BLaER1 (cell line): ENCODE measurements around the gene SH2D1B.

ENCODE experiments used
- H3K27ac ChIP-seq: shearing (Covaris generic); formaldehyde crosslinking; 2 replicates; pipeline ENCODE4 v1.8.1; 2022
- H3K27me3 ChIP-seq: shearing (Covaris generic); formaldehyde crosslinking; 2 replicates; pipeline ENCODE4 v1.8.1; 2022
- H3K36me3 ChIP-seq: shearing (Covaris generic); formaldehyde crosslinking; 2 replicates; pipeline ENCODE4 v1.8.1; 2022
- H3K4me1 ChIP-seq: shearing (Covaris generic); formaldehyde crosslinking; 2 replicates; pipeline ENCODE4 v1.8.1; 2022
- H3K4me2 ChIP-seq: shearing (Covaris generic); formaldehyde crosslinking; 2 replicates; pipeline ENCODE4 v1.8.1; 2022
- H3K4me3 ChIP-seq: shearing (Covaris generic); formaldehyde crosslinking; 2 replicates; pipeline ENCODE4 v1.8.1; 2022
- H3K9ac ChIP-seq: shearing (Covaris generic); formaldehyde crosslinking; 2 replicates; pipeline ENCODE4 v1.8.1; 2022
- H3K9me3 ChIP-seq: shearing (Covaris generic); formaldehyde crosslinking; 2 replicates; pipeline ENCODE4 v1.8.1; 2022
- H4K20me1 ChIP-seq: shearing (Covaris generic); formaldehyde crosslinking; 2 replicates; pipeline ENCODE4 v1.8.1; 2022
- Cebpa-rat ChIP-seq: shearing (Covaris generic); IDR thresholded peaks from 2 replicates; pipeline ENCODE4 v1.8.1; 2022

The SH2D1B gene

GRCh38 chr1:162384601-162385279, 27.2 kb downstream of the SH2D1B start:
- no peaks in the 10 kb centered on the region; the same call in 1 of the 2 replicates for H4K20me1 ChIP-seq
- no peak overlapping the region for H3K27ac ChIP-seq
- H3K36me3 ChIP-seq = no peaks in the 10 kb centered on the region
- no peak overlapping the region for H3K9ac ChIP-seq
- TF ChIP-seq Cebpa-rat = no peak
- H3K4me3 ChIP-seq = no peak overlapping the region
- H3K9me3 ChIP-seq = no peaks in the 10 kb centered on the region
- H3K4me2 ChIP-seq = no peak overlapping the region
- H3K27me3 ChIP-seq = no peaks in the 10 kb centered on the region
- peaks cover 27% of the 10 kb centered on the region for H3K4me1 ChIP-seq

- no peak overlapping the region for H3K9ac ChIP-seq
- H3K27ac ChIP-seq = no peak overlapping the region
- H3K4me1 ChIP-seq = peaks cover 20% of the 10 kb centered on the region
Observed at GRCh38 chr1:162384116-162384515, 27.8 kb downstream of the SH2D1B start.

GRCh38 chr1:162383516-162383915, 28.4 kb downstream of the SH2D1B start:
- no peaks in the 10 kb centered on the region for H4K20me1 ChIP-seq
- H3K4me3 ChIP-seq = no peak overlapping the region
- no peak for TF ChIP-seq Cebpa-rat
- no peaks in the 10 kb centered on the region for H3K9me3 ChIP-seq
- no peak overlapping the region for H3K27ac ChIP-seq
- no peaks in the 10 kb centered on the region for H3K36me3 ChIP-seq
- H3K4me2 ChIP-seq = no peak overlapping the region
- no peak overlapping the region for H3K9ac ChIP-seq
- peaks cover 14% of the 10 kb centered on the region for H3K4me1 ChIP-seq
- H3K27me3 ChIP-seq = no peaks in the 10 kb centered on the region

More at GRCh38 chr1:162384116-162384515, 27.8 kb downstream of the SH2D1B start:
- no peak for TF ChIP-seq Cebpa-rat
- H3K27me3 ChIP-seq = no peaks in the 10 kb centered on the region
- H3K36me3 ChIP-seq = no peaks in the 10 kb centered on the region
- H3K4me3 ChIP-seq = no peak overlapping the region
- H3K4me2 ChIP-seq = no peak overlapping the region
- H3K9me3 ChIP-seq = no peaks in the 10 kb centered on the region
- no peaks in the 10 kb centered on the region for H4K20me1 ChIP-seq

GRCh38 chr1:162383091-162383490, 28.8 kb downstream of the SH2D1B start:
- Histone ChIP-seq H3K4me3 (no peak overlapping the region), H3K9ac (no peak overlapping the region), H3K27ac (no peak overlapping the region), H3K27me3 (no peaks in the 10 kb centered on the region), H4K20me1 (no peaks in the 10 kb centered on the region), H3K4me1 (peaks cover 10% of the 10 kb centered on the region), H3K4me2 (no peak overlapping the region), H3K36me3 (no peaks in the 10 kb centered on the region), H3K9me3 (no peaks in the 10 kb centered on the region)
- no peak for TF ChIP-seq Cebpa-rat

- no peak for TF ChIP-seq Cebpa-rat
- H3K4me2 ChIP-seq = no peak overlapping the region
- no peak overlapping the region for H3K4me3 ChIP-seq
- H3K27me3 ChIP-seq = no peaks in the 10 kb centered on the region
- H3K27ac ChIP-seq = no peak overlapping the region
- 0 out of 2 replicates have a peak, but pooled peaks cover under 1% of the 10 kb centered on the region for H3K4me1 ChIP-seq
- H3K9ac ChIP-seq = no peak overlapping the region
- no peaks in the 10 kb centered on the region for H3K9me3 ChIP-seq
- no peaks in the 10 kb centered on the region for H3K36me3 ChIP-seq
- H4K20me1 ChIP-seq = no peaks in the 10 kb centered on the region
Observed at GRCh38 chr1:162381941-162382750, 29.8 kb downstream of the SH2D1B start.

GRCh38 chr1:162381383-162381782, 30.6 kb downstream of the SH2D1B start, which contains the start of gene C1orf226:
Gene C1orf226, plus strand, starts transcription at chr1:162381728. Its CDS starts 174 bp downstream, at chr1:162381902.
- no peak for TF ChIP-seq Cebpa-rat
- Histone ChIP-seq H3K4me3 (no peak within 1 kb of the TSS), H3K9ac (no peak within 1 kb of the TSS), H3K27ac (no peak within 1 kb of the TSS), H3K4me1 (no peaks in the 10 kb centered on the region), H3K27me3 (no peaks in the 10 kb centered on the region), H4K20me1 (no peaks in the 10 kb centered on the region), H3K4me2 (no peak within 1 kb of the TSS), H3K9me3 (no peaks in the 10 kb centered on the region), H3K36me3 (no peaks in the 10 kb centered on the region)

GRCh38 chr1:162380061-162380846, 31.7 kb downstream of the SH2D1B start:
- no peaks in the 10 kb centered on the region for H3K36me3 ChIP-seq
- H3K9me3 ChIP-seq = no peaks in the 10 kb centered on the region
- no peak overlapping the region for H3K4me2 ChIP-seq
- no peaks in the 10 kb centered on the region for H3K27me3 ChIP-seq
- H3K4me1 ChIP-seq = no peaks in the 10 kb centered on the region
- H4K20me1 ChIP-seq = no peaks in the 10 kb centered on the region
- H3K9ac ChIP-seq = no peak overlapping the region
- no peak overlapping the region for H3K4me3 ChIP-seq
- no peak for TF ChIP-seq Cebpa-rat
- no peak overlapping the region for H3K27ac ChIP-seq

GRCh38 chr1:162376691-162377090, 35.2 kb downstream of the SH2D1B start, which contains the start of gene SPATA46:
Gene SPATA46, minus strand, starts transcription at chr1:162376854. Its CDS starts 64 bp downstream, at chr1:162376790.
- H3K27me3 ChIP-seq = no peaks in the 10 kb centered on the region
- H4K20me1 ChIP-seq = no peaks in the 10 kb centered on the region
- H3K36me3 ChIP-seq = no peaks in the 10 kb centered on the region
- no peak within 1 kb of the TSS for H3K9ac ChIP-seq
- H3K4me2 ChIP-seq = no peak within 1 kb of the TSS
- no peaks in the 10 kb centered on the region for H3K9me3 ChIP-seq
- TF ChIP-seq Cebpa-rat = no peak
- H3K27ac ChIP-seq = no peak within 1 kb of the TSS
- H3K4me1 ChIP-seq = peaks cover 19% of the 10 kb centered on the region
- H3K4me3 ChIP-seq = no peak within 1 kb of the TSS

GRCh38 chr1:162375463-162375862, 36.5 kb downstream of the SH2D1B start:
- TF ChIP-seq Cebpa-rat = no peak
- H3K4me3 ChIP-seq = no peak overlapping the region
- H3K27ac ChIP-seq = no peak overlapping the region
- H3K27me3 ChIP-seq = no peaks in the 10 kb centered on the region
- H3K4me1 ChIP-seq = peaks cover 19% of the 10 kb centered on the region
- H3K36me3 ChIP-seq = no peaks in the 10 kb centered on the region
- no peak overlapping the region for H3K4me2 ChIP-seq
- no peak overlapping the region for H3K9ac ChIP-seq
- H3K9me3 ChIP-seq = no peaks in the 10 kb centered on the region
- no peaks in the 10 kb centered on the region for H4K20me1 ChIP-seq
